AG04450 (cell line): ENCODE data around the gene SAE1. TPM values are rescaled to one million over a fixed set of nuclear protein-coding genes. Genes with fewer than 3 reads are reported as not detected.

Experiments
- CTCF ChIA-PET: fragments of 300-600, 350-600 bp; formaldehyde crosslinking; extraction: SDS; loops from one replicate; lab custom pipeline; 2022; ENCODE audit warnings: antibody characterized with exemption, inconsistent platforms; lab: Charles Lee
- POLR2A ChIA-PET: fragments of 350-600 bp; formaldehyde crosslinking; extraction: SDS; loops from one replicate; lab custom pipeline; 2021; ENCODE audit warnings: antibody characterized with exemption, inconsistent platforms; lab: Yijun Ruan, JAX
- DNase-seq: peaks from one replicate; pipeline ENCODE4 v3.0.0-alpha.2; 2011; ENCODE audit warnings: low read depth, low spot score
- H3K27ac ChIP-seq: one replicate; pipeline ENCODE4 v1.5.1; 2012; ENCODE audit warnings: low read depth, low read length, control low read depth
- H3K27me3 ChIP-seq: one replicate; pipeline ENCODE4 v1.6.0; 2012; ENCODE audit warnings: low read length; ENCODE audit not compliant: control insufficient read depth, insufficient read depth
- H3K4me3 ChIP-seq: 2 replicates; pipeline ENCODE4 v1.5.1; 2011; ENCODE audit warnings: mild to moderate bottlenecking, low read depth, low read length, control low read depth
- H3K9me3 ChIP-seq: 2 replicates; pipeline ENCODE4 v1.5.1; 2012; ENCODE audit warnings: low read length; ENCODE audit not compliant: control insufficient read depth, insufficient read depth
- CTCF ChIP-seq: IDR thresholded peaks from 2 replicates; pipeline ENCODE4 v1.5.1; 2011; ENCODE audit warnings: low read depth, low read length, control low read depth, inconsistent platforms
- polyA plus RNA-seq: library from polyadenylated mRNA; depleted of rRNA; stranded (reverse); fragments of >200 nt; gene quantifications from 2 replicates; pipeline ENCODE4 v1.2.3, GENCODE V29; 2011

SAE1 gene
- polyA plus RNA-seq, 1 experiment = 165 TPM

DNA sequence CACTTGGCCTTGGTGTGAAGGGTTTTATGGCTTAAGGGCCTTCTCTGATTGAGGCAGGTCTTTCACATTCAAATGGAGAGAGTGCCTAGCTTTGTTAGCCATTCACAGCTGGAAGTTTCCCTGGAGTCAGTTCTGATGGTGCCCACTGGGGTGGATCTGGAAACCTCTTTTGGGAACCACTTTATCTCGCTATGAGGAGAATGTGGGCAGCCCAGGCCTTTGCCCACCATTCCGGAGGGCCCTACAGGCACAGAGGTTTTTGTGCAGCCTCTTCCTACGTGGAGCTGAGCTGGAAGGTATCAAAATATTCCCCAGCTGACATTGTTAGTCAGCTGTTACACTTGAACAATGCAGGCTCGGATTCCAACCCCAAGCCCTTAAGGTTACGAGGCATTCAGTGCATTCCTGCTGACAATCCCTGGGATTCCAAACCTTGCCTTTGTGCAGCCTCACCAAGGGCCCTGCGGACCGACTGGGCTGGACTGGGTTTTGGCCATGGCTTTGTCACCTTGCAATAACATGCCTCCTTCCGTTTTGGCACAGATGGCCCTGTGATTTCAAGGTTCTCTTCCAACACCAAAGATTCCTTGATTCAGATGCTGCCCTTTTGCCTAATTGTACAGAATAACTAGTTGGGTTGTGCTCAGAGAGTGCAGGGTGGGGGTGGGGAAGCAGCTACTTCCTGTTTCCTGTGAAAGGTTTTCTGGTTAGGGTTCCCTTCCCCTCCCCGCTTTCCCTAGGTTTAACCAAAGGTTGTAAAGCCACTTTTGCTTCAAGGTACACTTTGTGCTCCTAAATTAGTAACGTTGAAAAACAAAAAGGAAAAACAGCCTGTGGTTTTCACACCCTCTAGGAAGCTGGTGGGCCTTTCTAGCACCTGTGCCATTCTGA is 27.0 kb downstream of the SAE1 start:
- H3K27ac ChIP-seq = peak overlapping the region; percentile 69
- 0 out of 2 replicates have a peak, but pooled peaks have one; percentile 5 for TF ChIP-seq CTCF
- H3K9me3 ChIP-seq = no peaks in the 10 kb centered on the region
- H3K4me3 ChIP-seq = no peak overlapping the region
- peak; percentile 50 for DNase-seq
- POLR2A ChIA-PET = interaction anchor here (0.5 to 1.9 kb wide), 6 partner anchors 42 to 85 kb away, joined by 3 to 14 read pairs (median 4); partner anchors contain the start of gene ZC3H4
- CTCF ChIA-PET = interaction anchor here (0.5 to 4.7 kb wide), 9 partner anchors 8 to 91 kb away, joined by 3 to 35 read pairs (median 4); no protein-coding TSS in a partner anchor
- no peaks in the 10 kb centered on the region for H3K27me3 ChIP-seq

- Histone ChIP-seq H3K27ac (peak overlapping the region; percentile 69), H3K4me3 (no peak overlapping the region), H3K27me3 (no peaks in the 10 kb centered on the region), H3K9me3 (no peaks in the 10 kb centered on the region)
- TF ChIP-seq CTCF = no peak
- ChIA-PET POLR2A (interaction anchor here (0.5 to 0.6 kb wide), 2 partner anchors 41 to 79 kb away, joined by 3 to 4 read pairs; no protein-coding TSS in a partner anchor), CTCF (interaction anchor here (1.1 to 4.7 kb wide), 5 partner anchors 10 to 89 kb away, joined by 3 to 35 read pairs (median 9); no protein-coding TSS in a partner anchor)
- DNase-seq = no peak
These were observed 27.7 kb downstream of the SAE1 start for GRCh38 chr19:47158367-47158791.

DNA sequence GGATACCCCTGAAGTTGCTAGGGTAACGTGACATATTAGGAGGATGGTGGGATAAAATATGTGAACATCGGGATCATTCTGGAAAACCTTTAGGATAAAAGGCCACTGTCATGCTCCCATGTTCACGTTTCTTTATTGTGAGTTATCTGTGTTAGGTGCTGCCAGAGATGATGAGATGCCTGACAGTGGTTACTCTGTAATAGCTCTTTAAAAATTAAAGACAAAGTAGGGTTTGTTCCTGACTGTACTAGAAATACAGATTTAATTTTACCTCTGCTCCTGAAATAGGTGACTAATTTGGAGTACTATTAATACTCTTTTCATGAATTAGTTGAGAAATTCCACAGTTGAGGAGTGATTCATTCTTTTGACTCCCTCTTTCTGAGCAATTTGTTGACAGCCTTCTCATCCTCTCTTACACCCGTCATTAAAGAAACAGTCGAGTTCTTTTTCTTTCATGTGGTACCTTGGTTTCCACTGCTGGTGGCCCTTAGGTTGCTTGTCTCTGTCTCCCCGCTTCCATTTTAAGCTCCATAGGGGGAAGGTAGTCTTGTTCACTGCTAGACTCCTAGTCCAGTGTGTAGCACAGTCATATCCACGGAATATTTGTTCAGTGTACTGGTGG is 28.4 kb downstream of the SAE1 start:
- ChIA-PET POLR2A (no interaction called here), CTCF (interaction anchor here (2.1 to 4.7 kb wide), 2 partner anchors 85 to 88 kb away, joined by 9 to 35 read pairs; no protein-coding TSS in a partner anchor)
- Histone ChIP-seq H3K27me3 (no peaks in the 10 kb centered on the region), H3K27ac (no peak overlapping the region), H3K9me3 (no peaks in the 10 kb centered on the region), H3K4me3 (no peak overlapping the region)
- DNase-seq = no peak
- TF ChIP-seq CTCF = no peak

DNA sequence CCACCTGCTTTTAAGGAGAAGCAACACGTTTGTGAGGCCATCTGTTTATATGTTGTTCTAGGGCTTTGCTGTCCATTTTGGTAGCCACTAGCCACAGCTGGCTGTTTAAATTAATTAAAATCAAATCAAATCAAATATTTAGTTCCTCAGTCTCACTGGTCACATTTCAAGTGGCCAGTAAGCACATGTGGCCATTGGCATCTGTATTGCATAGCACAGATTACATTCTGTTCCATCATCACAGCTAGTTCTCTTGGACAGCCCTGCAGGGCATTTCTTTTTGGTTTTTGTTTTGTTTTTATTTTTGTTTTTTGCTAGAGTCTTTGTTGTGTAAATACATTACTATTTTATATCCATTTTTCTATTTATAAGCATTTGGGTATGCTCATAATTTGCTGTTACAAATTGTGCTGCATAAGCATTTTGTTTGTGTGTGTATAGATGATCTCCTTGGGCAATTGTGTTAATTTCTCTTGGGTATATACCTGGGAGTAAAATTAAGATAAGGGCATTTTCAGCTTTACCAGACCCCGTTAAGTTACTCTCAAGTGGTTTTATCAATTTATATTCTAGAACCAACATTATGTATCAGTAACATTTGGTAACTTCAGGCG is 31.3 kb downstream of the SAE1 start:
- no peaks in the 10 kb centered on the region for H3K9me3 ChIP-seq
- no peak for DNase-seq
- no peak for TF ChIP-seq CTCF
- no peak overlapping the region for H3K27ac ChIP-seq
- ChIA-PET POLR2A (no interaction called here), CTCF (interaction anchor here (1.5 to 2.6 kb wide), 5 partner anchors 14 to 85 kb away, joined by 3 to 11 read pairs (median 9); no protein-coding TSS in a partner anchor)
- no peaks in the 10 kb centered on the region for H3K27me3 ChIP-seq
- no peak overlapping the region for H3K4me3 ChIP-seq
